ENCODE measurements around the gene SAMHD1. TPM values are rescaled to one million over a fixed set of nuclear protein-coding genes. Genes with fewer than 3 reads are reported as not detected.
A peak's percentile ranks its signal among the peaks of the same experiment; 100 is the strongest.

Gene SAMHD1
- total and polyA plus RNA-seq, 9 of the 15 experiments (the other 6 are each of a cell fraction or from before 2014, with no cell fraction given): 6.8 to 20.4 (median 14.8) TPM

- TF ChIP-seq, protein P1, sequence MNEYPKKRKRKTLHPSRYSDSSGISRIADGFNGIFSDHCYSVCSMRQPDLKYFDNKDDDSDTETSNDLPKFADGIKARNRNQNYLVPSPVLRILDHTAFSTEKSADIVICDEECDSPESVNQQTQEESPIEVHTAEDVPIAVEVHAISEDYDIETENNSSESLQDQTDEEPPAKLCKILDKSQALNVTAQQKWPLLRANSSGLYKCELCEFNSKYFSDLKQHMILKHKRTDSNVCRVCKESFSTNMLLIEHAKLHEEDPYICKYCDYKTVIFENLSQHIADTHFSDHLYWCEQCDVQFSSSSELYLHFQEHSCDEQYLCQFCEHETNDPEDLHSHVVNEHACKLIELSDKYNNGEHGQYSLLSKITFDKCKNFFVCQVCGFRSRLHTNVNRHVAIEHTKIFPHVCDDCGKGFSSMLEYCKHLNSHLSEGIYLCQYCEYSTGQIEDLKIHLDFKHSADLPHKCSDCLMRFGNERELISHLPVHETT (CRISPR knock-in tag; conservative IDR thresholded peaks at IDR 0.05 in 1 of 2, IDR thresholded peaks at IDR 0.05 in 1 of 2): no peak
- no peak for TF ChIP-seq KAT8 (IDR thresholded peaks at IDR 0.05; ENCODE audit: low read depth)
- peak; percentile 63 for TF ChIP-seq BCOR (IDR thresholded peaks at IDR 0.05)
- TF ChIP-seq CHD4 (IDR thresholded peaks at IDR 0.05; ENCODE audit: insufficient read depth, insufficient replicate concordance, low read depth, low read length, poor library complexity, severe bottlenecking): no peak
- no peak for TF ChIP-seq KLF1 (tag; IDR thresholded peaks at IDR 0.05)
- TF ChIP-seq SETDB1 (IDR thresholded peaks at IDR 0.05; ENCODE audit: low read length): no peak
- no peak for TF ChIP-seq ZKSCAN8 (CRISPR knock-in tag; IDR thresholded peaks at IDR 0.05)
- no peak for TF ChIP-seq CBX5 (IDR thresholded peaks at IDR 0.05; ENCODE audit: borderline replicate concordance, low read depth)
- no peak for TF ChIP-seq ZNF551 (CRISPR knock-in tag; IDR thresholded peaks at IDR 0.05)
- no peak for TF ChIP-seq ELF2 (CRISPR knock-in tag; IDR thresholded peaks at IDR 0.05)
- TF ChIP-seq SREBF2 (CRISPR knock-in tag; IDR thresholded peaks at IDR 0.05): no peak
- no peak for TF ChIP-seq ZNF512 (tag; IDR thresholded peaks at IDR 0.05)
- no peak for TF ChIP-seq DMBX1 (CRISPR knock-in tag; IDR thresholded peaks at IDR 0.05; ENCODE audit: borderline replicate concordance)
- TF ChIP-seq ZNF75A (CRISPR knock-in tag; IDR thresholded peaks at IDR 0.05): no peak
- TF ChIP-seq RBM17 (IDR thresholded peaks at IDR 0.05; ENCODE audit: borderline replicate concordance, low read depth, low read length): no peak
- TF ChIP-seq MAFG (tag; conservative IDR thresholded peaks at IDR 0.05): 0 out of 2 replicates have a peak, but pooled peaks have one; percentile 11
- TF ChIP-seq STAT5A (IDR thresholded peaks at IDR 0.05; ENCODE audit: borderline replicate concordance, low read length): no peak
- no peak for TF ChIP-seq BACH1 (tag; IDR thresholded peaks at IDR 0.05)
- no peak for TF ChIP-seq ZNF274 (IDR thresholded peaks at IDR 0.05; ENCODE audit: borderline replicate concordance, low read depth, low read length)
- TF ChIP-seq, protein P2, sequence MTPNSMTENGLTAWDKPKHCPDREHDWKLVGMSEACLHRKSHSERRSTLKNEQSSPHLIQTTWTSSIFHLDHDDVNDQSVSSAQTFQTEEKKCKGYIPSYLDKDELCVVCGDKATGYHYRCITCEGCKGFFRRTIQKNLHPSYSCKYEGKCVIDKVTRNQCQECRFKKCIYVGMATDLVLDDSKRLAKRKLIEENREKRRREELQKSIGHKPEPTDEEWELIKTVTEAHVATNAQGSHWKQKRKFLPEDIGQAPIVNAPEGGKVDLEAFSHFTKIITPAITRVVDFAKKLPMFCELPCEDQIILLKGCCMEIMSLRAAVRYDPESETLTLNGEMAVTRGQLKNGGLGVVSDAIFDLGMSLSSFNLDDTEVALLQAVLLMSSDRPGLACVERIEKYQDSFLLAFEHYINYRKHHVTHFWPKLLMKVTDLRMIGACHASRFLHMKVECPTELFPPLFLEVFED (CRISPR knock-in tag; conservative IDR thresholded peaks at IDR 0.05): no peak
- TF ChIP-seq, protein P3, sequence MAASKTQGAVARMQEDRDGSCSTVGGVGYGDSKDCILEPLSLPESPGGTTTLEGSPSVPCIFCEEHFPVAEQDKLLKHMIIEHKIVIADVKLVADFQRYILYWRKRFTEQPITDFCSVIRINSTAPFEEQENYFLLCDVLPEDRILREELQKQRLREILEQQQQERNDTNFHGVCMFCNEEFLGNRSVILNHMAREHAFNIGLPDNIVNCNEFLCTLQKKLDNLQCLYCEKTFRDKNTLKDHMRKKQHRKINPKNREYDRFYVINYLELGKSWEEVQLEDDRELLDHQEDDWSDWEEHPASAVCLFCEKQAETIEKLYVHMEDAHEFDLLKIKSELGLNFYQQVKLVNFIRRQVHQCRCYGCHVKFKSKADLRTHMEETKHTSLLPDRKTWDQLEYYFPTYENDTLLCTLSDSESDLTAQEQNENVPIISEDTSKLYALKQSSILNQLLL (CRISPR knock-in tag; IDR thresholded peaks at IDR 0.05; ENCODE audit: borderline replicate concordance): no peak
- no peak for TF ChIP-seq NELFE (IDR thresholded peaks at IDR 0.05; ENCODE audit: insufficient read depth, insufficient read length)
- TF ChIP-seq ZNF24 (IDR thresholded peaks at IDR 0.05): no peak
- TF ChIP-seq BRD4 (IDR thresholded peaks at IDR 0.05): no peak
Observed at GRCh38 chr20:36851490-36851889, 100.0 kb downstream of the SAMHD1 start (continued).

Data from K562 (cell line).